UCSD-AML1 (cell line): ENCODE measurements around the gene PPARG.
"Not testable (repeated sequence)": the region's sequence is repeated elsewhere in the genome, so short reads cannot be mapped to it uniquely, and the experiment has no call there.

ENCODE experiments used
- DNase-seq: peaks from one replicate; lab custom pipeline; 2025; ENCODE audit not compliant: unreplicated experiment; lab: John Stamatoyannopoulos, UW

PPARG gene

DNA sequence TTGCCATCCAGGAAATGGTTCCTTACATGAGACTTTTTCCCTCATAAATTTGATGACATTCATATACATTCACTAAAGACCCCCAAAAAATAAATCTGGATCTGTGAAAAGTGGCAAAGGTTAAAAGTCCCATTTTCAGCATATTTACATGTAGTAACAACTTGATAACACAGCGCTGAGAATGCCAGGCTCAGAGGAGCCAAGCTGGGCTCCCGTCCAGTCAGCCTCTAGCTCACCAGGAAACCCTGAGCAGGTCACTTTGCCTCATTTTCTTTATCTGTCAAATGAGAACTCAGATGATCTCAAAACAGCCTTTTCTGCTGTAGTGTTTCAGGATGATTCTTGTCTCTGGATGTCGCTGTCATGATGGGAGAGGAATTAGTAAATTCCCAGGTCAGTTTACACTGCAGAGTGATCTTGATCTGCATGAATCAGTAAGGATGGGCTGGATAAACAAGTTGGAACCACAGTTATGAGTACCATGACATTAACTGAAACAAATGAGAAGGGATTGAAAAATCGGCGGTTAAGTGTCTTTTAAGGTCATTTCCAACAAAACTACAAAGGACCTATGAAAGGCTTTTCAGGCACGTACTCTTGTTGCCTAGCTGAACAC lies 82.8 kb downstream of the PPARG start:
- no peak for DNase-seq

DNA sequence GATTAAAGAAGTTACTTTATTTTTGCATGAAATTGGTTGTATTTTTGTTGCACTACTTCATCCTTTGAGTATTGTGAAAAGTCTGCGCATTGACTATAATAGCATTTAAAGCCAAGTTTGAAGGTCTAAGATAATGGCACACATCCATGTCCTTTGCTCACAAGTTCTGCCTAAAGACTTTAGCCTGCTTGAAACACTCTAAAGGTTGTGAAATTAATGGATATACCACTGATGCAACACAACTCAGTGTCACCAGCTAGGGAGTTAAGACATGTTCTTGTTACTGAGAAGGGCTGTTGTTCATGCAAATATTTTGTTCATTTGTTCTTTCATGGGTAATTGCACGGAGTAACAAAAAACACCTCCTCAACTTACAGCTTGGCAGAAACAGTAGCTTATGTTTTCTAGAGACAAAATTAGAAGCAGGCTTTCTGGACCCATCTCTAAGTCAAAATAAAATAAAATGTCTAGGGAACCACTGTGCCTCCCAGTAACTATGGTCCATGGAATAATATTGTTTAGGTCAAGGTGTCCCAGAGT lies 83.9 kb downstream of the PPARG start:
- DNase-seq = no peak

DNA sequence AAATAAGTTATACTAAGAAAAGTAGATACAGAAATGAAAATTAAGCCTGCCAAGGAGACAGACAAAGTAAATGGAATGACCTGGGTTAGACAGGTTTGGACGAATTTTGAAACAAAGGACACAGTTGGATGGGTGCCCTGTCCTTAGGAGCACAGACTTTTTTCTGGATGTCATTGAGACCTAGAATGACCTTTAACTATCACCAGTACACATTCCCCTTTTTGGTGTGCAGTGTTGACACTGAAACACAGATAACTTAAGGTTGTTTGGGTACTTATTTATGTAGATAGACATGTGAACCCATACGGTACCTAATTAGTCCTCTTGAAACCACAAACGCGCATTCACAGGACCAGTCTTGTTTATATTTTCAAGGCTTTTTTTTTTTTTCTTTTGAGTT lies 86.7 kb downstream of the PPARG start:
- DNase-seq = no peak

DNA sequence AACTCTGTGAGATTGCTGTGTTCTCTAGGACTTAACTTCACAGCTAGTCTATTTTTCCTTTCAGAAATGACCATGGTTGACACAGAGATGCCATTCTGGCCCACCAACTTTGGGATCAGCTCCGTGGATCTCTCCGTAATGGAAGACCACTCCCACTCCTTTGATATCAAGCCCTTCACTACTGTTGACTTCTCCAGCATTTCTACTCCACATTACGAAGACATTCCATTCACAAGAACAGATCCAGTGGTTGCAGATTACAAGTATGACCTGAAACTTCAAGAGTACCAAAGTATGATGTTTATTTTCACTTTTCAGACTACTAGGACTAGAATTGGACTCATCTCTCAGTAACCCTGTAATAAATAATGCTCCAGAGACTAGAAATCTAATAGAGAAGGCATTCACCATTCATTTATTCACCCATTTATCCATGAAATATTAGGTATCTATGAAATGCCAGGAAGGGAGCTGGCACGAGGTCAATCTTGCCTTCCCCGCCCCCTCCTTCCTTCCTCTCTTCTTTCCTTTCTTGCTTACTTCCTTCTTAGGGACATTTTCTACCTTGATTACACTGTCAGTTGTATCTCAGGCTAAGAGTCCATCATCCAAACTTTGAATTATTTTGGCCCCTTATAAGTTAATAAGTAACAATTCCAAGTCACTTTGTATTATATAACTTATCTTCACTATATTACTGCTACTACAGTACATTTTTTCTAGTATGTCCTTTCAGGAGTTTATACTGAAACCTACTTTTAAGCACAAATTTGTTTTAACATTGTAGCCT lies 91.0 kb downstream of the PPARG start:
- DNase-seq = no peak

- no peak for DNase-seq
These were observed 91.6 kb downstream of the PPARG start for GRCh38 chr3:12380461-12380860.

DNA sequence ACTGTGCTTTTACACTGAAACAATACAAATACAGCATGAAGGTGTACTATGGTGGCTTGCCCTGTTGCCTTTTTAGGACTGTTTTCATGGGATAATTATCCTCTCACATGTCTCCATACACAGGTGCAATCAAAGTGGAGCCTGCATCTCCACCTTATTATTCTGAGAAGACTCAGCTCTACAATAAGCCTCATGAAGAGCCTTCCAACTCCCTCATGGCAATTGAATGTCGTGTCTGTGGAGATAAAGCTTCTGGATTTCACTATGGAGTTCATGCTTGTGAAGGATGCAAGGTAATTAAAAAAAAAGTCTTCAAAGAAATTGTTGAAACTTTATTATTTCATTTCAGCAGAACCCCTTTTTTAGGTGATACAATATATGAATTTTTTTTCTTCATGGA lies 92.3 kb downstream of the PPARG start:
- no peak for DNase-seq

GRCh38 chr3:12383218-12383617 lies 94.3 kb downstream of the PPARG start:
- no peak for DNase-seq

- no peak for DNase-seq
These were observed 95.8 kb downstream of the PPARG start for GRCh38 chr3:12384451-12385233.

DNA sequence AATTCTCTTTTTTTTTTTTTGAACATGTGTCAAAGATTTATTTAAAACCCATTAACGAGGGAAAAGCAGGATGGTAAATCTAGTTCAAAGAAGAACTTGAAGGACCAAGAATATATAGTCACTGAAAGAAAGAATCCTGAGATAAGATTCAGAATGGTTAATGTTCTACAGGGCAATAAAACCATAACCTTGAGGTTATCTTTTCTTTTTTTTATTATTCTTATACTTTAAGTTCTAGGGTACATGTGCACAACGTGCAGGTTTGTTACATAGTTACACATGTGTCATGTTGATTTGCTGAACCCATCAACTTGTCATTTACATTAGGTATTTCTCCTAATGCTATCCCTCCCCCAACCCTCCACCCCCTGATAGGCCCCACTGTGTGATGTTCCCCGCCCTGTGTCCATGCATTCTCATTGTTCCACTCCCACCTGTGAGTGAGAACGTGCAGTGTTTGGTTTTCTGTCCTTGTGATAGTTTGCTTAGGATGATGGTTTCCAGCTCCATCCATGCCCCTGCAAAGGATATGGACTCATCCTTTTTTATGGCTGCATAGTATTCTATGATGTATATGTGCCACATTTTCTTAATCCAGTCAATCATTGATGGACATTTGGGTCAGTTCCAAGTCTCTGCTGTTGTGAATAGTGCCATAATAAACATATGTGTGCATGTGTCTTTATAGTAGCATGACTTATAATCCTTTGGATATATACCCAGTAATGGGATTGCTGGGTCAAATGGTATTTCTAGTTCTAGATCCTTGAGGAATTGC lies 97.8 kb downstream of the PPARG start:
- not testable (repeated sequence) for DNase-seq

DNA sequence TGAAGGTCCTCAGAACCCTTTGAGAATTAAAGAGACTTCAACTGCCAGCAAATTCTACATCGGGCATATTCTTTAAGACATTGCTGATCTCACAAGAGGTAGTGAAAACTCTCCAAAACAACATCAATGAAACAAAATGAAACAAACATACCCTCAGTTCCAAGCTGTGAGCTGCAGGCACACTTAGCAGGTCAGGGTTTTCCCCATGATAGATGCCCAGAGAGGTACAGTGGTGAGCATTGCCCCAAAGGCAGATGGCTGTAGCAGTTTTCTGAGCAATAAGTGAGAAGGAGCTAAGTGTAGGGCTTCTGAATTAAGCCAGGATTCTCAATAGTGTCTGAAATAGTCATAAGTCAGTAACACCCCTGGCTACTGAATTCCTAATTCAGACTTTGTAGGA lies 99.3 kb downstream of the PPARG start:
- DNase-seq = no peak

DNA sequence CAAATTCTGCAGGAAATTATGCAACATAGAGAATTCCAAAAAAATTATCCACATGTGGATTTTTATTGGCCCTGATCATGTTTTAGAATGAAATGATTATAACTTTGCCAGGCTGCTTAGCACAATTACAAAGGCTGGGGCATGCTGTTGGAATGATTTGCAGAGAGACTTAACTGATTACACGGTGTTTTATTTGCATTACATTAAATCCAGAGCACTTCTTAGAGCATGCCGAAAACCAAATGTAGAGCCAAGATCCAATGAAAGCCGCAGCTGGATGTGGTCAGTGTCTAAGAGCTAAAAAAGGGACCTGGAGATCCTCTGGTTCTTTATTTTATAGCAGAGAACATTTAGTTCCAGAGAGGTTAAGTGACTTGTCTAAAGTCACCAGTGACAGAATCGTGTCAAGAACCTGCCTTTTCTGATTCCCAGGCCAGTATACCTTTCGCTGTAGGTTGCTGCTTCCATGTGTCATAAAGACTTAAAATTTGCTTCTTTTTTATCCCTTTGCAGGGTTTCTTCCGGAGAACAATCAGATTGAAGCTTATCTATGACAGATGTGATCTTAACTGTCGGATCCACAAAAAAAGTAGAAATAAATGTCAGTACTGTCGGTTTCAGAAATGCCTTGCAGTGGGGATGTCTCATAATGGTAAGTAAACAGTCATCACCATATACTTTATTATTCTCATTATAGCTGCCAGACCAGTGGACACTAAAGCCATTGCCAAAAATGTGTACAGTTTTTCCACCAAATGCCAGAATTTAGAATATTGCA lies 103.4 kb downstream of the PPARG start:
- no peak for DNase-seq

- DNase-seq = no peak
These were observed 105.0 kb downstream of the PPARG start for GRCh38 chr3:12393894-12394293.

DNA sequence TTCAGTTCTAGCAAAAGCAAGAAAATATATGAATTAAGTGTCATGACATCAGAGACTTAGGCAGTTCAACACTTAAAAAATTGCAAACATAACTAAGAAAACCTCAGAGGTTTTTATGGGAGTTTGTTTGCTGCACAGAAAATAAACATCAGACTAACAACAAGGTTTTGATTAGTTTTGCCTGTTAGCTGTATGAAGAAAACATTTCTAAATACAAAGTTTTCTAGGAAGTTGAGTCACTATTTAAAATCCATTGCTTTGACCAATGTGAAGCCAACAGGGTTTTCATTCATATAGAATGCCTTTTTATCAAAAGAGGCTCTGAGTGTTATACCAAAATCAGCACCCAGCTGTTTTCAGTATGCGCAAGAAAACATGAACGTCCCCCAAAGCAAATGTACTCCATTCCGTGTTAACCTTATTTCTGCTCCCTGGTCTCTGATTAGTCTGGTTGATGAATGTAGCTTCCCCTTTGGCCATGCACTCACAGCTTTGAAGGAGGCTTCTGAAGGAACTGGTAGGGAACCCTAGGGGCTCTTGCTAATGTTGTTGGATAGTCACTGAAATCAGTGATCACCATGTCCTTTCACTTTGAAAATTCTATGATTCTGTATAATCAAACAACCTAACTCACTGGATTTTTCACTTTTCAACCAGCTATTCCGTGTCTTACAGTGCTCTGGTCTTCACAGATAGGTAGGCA lies 105.8 kb downstream of the PPARG start:
- no peak for DNase-seq

DNA sequence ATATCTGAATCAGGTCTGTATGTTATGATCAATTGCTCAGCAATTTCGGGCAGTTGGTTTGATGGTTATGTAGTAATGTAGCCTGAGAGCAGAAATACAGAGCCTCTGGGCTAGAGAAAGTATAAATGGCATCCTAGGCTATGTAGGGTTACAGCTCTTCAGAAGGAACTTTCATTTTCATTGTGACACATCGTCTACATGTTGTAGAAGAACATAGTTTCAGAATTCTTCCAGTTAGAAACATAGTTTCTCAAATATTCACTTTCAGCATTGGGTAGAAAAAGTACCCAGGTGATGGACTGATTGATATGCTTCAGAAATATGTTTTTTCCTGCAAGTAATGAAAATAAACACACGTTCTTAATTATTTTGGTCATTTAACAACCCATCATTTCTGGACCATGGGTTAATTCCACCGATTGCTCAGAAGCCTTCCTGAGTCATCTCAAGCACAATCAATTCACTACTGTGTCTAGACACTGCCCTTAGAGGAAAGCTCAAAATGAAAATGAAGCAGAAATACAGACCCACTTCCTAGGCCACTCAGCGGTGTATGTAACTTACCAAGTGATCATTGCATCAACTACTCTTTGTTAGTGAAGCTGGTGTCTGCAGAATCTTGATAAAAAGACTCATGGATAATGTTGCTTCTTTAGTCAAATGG lies 106.6 kb downstream of the PPARG start:
- DNase-seq = no peak

DNA sequence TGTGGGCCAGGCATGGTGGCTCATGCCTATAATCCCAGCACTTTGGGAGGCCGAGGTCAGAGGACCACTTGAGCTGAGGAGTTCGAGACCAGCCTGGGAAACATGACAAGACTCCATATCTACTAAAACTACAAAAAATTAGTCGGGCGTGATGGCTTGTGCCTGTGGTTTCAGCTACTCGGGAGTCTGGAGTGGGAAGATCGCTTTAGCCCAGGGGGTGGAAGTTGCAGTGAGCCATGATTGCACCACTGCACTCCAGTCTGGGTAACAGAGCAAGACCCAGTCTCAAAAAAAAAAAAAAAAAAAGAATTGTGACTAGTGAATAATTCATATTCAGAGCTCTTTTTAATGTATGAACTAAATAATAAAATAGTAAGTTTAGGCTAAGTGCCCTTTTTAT lies 107.6 kb downstream of the PPARG start:
- no peak for DNase-seq

- no peak for DNase-seq
These were observed 110.4 kb downstream of the PPARG start for GRCh38 chr3:12399226-12399625.

GRCh38 chr3:12400616-12401194 lies 111.8 kb downstream of the PPARG start:
- no peak for DNase-seq

DNA sequence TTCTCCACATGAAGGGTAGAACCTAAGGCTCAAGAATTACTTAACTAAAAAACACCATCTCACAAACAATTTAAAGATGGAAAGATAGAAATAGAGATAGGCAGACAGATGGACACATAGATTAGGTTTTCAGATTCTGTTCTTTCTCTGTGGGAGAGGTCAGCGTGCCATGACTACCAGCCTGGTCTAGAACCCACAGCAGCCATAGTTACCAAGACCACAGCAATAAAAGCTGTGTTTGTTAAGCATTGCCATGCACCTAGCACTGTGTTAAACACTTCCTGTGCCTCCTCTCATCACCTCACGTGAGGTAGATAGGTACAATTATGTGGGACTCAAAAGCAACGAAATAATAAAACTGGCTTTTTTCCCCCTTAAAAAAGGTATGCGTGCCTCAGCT lies 112.3 kb downstream of the PPARG start:
- DNase-seq = no peak
